HEK293T (cell line): ENCODE measurements around the gene TEX36.

Source experiments
- BHLHE40 ChIP-seq: fragments of 450-650 bp; IDR thresholded peaks from 2 replicates; pipeline ENCODE4 v1.6.1; 2016; ENCODE audit warnings: mild to moderate bottlenecking, moderate library complexity, borderline replicate concordance
- CTBP1 ChIP-seq: fragments of 450-650 bp; IDR thresholded peaks from 2 replicates; pipeline ENCODE4 v1.6.1; 2016; ENCODE audit warnings: borderline replicate concordance
- ELF4 ChIP-seq: fragments of 450-650 bp; IDR thresholded peaks from 2 replicates; pipeline ENCODE4 v1.6.1; 2017; ENCODE audit warnings: antibody characterized with exemption
- FOXA1 ChIP-seq: fragments of 450-650 bp; IDR thresholded peaks from 2 replicates; pipeline ENCODE4 v1.6.1; 2016; ENCODE audit warnings: mild to moderate bottlenecking
- FOXK2 ChIP-seq: fragments of 450-650 bp; IDR thresholded peaks from 2 replicates; pipeline ENCODE4 v1.6.1; 2016; ENCODE audit warnings: mild to moderate bottlenecking
- FOXM1 ChIP-seq: fragments of 450-650 bp; IDR thresholded peaks from 2 replicates; pipeline ENCODE4 v1.6.1; 2017; ENCODE audit warnings: mild to moderate bottlenecking, borderline replicate concordance
- HDGF ChIP-seq: fragments of 450-650 bp; IDR thresholded peaks from 2 replicates; pipeline ENCODE4 v1.6.1; 2017; ENCODE audit warnings: antibody characterized with exemption, borderline replicate concordance
- L3MBTL2 ChIP-seq: fragments of 450-650 bp; conservative IDR thresholded peaks from 2 replicates; pipeline ENCODE4 v1.6.1; 2016; ENCODE audit warnings: mild to moderate bottlenecking
- PKNOX1 ChIP-seq: fragments of 450-650 bp; IDR thresholded peaks from 2 replicates; pipeline ENCODE4 v1.6.1; 2016
- SP1 ChIP-seq: fragments of 450-650 bp; IDR thresholded peaks from 2 replicates; pipeline ENCODE4 v1.6.1; 2017
- SUZ12 ChIP-seq: fragments of 450-650 bp; IDR thresholded peaks from 2 replicates; pipeline ENCODE4 v1.6.1; 2016; ENCODE audit warnings: mild to moderate bottlenecking
- TARDBP ChIP-seq: fragments of 450-650 bp; IDR thresholded peaks from 2 replicates; pipeline ENCODE4 v1.6.1; 2016

DNA sequence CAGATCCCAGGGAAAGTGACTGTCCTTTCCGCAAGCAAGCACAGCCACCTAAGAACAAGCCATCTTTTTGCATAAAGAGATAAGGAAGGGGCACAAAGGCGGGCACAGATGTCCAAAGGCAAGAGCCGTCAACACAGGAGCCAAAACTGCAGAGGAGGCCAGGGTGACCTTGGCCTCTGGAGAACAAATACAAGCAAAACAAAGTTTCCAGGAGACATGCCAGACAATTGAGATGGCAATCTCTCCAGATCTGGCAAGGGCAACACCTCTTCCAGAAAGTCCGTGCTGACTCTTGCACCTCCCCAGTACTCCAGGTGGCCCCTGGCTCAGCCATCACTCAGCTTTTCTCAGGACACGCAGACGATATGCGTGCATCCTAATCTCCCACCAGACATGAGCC is 58.2 kb downstream of the TEX36 start:
- TF ChIP-seq FOXK2 (no peak), TARDBP (no peak), FOXA1 (no peak), BHLHE40 (no peak), SUZ12 (no peak), HDGF (no peak), ELF4 (no peak), FOXM1 (no peak), PKNOX1 (no peak), SP1 (no peak), CTBP1 (no peak), L3MBTL2 (no peak)
